Stimulated activated CD4-positive, alpha-beta T cell treated with anti-CD3 and anti-CD28 coated beads, Interleukin-1b, Interleukin-23, amount 100 ng/mL, for 1 hour (primary cell): ENCODE measurements around the gene KRT7.
A peak's percentile ranks its signal among the peaks of the same experiment; 100 is the strongest.

Experiments
- DNase-seq, 2 donors: peaks; one replicate each; pipeline ENCODE4 v3.0.0-alpha.2; 2020; ENCODE audit warnings: low read depth in 2 of 2

The KRT7 gene

DNA sequence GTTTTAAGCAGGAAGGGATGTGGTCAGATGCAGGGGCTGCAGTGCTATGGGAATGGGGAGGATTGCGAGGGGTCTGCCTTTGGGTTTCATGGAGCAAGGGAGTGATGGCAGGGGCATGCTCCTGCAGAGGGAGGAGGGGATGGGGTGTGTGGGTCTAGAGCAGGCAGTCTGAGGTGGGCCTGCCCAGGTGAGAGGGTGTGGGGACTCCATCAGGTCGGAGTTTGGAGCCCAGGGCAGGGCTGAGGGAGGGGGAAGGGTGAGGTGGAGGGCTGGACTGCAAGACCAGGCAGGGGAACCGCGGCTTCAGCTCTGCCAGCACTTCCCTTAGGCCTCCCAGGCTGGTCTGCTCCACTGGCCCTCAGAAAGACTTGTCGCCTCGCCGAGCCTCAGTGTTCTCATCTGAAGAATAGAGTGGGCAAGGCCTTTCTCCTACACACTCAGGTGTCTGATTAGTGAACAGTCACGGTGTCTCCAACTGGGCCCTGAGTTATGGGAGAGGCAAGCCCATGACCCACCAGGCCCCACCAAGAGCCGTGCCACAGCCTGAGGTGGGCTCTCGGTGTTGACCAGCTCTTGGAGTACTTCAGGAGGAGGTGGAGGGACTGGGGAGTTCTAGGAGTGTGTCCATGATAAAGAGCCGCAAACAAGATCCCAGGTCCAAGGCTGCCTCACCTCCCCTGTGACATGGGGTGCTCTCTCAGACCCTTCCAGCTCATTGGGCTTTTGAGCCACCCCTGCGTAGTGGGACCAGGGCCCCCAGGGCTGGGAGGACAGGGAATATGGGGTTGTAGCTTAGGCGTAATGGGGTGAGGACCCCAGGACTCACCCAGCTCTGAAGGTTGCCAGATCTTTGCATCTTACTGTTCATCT, 21.1 kb upstream of the KRT7 start:
- DNase-seq = no peak

DNA sequence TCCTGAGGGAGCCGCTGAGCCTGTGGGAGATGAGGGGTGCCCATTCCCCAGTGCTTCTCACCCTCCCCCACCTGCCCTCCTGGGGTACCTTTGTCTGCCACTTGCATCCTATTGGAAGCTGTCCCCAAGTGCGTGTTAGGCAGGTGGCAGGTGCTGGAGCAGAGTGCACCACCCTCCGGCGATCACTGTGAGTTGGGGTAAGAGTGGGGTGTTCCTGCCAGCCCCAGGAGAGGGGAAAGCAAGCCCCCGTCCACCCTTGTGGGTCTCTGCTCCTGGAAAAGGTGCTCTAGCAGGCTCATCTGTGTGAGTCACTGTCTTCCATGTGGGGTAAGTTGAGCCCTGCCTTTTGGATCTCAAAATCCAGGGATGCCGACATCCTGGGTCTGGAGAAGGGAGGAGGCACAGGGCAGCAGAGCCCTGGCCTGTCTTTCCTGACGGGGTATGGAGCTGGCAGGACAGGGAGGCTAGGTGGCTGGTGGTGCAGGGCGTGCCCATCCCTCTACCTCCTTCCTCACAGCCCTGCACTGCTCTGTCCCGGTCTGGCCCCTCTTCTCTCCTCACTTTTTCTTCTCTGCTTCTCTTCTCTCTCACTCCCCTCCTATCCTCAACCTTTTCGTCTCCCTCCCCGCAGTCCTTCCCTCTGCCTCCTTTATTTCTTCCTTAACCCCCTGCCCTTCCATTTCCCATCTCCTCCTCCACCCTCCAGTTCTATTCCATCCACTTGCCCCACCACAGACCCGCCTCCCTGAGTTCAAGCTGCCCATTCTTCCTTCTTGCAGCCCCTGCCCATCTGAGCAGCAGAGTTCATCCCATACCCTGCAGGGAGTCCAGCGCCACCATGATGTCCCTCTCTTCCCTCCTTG, 20.1 kb upstream of the KRT7 start:
- DNase-seq = no peak

DNA sequence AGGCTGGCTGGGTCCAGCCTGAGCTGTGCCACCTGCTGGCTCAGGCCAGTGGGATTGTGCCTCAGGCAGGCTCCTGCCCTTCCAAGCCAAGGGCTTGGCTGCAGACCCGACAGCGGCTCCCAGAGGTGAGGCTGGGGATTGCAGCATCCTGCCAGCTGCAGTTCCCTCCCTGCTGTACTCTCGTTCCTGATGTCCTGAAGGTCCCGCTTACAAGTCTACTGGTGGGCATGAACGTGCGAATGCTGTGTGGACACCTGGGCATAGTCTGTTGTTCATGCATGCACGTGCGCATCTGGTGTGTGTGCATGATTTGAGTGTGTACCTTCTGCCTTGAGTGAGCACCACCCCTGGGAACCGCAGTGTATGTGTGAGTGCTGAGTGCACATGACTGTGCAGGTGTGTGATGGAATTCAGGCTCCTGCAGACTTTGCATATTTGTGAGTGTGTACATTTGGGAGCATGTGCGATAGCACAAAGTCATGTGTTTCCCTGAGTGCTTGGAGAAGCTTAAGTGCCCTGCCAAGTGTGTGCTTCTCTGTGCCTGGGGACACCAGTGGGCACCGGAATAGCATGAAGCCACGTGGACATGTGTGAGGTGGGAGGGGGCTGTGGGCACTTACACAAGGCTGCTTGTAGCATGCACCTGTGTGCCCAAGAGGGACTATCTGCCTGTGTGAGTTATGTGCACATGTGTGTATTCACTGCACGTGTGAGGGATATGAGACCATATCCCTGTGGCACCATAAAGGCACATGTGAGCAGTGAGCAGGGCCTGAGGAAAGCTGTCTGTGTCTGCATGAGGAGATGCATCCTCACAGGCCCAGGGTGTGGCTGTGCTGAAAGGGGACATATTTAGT, 19.3 kb upstream of the KRT7 start:
- DNase-seq = peak; percentile 5 to 26

DNA sequence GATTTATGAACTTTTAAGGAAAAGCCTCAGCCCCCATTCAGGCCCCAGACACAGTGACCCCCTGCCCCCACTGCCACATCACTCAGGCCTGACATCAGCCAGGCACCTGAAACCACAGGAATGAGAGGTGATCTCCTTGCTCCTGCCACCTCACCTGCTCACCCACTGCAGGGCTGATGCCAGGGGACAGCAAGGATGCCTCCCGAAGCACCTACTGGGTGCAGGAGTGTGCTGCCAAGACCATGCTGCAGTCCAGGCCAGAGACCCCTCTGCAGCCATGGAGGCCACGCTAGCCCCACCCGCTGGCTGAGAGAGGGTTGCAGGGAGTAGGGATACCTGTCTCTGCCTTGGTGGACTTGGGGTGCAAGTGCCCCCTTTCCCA, 18.6 kb upstream of the KRT7 start:
- no peak for DNase-seq

DNA sequence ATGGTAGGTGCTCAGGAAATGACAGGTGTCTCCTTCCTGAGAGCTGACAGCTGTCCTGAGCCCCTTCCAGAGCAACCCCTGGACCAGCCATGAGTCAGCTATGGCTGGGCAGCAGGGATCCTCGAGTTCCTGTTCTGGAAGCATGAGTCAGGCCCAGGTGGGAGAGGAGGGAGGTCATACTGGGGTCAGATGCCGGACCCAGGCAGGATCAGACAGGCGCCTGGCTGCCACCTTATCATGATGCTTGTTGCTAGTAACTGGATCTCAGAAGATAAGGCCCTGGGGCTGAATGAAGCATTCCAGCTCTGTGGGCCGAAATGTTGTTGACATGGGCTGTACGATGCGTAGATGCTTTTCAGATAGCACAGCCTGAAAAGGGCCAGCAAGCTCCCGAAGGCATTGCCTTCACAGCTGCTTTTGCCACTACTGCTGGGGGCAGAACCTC, 17.4 kb upstream of the KRT7 start:
- DNase-seq = no peak

DNA sequence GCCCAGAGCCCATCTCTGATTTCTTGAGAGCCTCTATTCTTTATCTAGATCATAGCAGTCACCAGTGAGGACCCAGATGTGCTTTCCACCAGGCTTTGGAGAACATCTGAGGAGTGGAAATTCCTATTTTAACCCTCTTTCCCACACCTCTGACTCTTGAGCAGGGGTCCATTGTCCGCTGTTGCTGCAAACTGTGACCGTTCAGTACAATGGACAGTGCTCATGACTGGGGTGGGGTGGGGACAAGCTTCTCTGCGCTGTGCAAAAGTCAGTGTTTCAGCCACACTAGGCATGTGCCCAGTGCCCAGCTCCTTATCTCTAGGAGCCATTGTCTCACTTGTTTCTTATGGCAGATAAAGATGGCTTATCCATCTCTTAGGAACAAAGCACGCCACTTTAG, 16.9 kb upstream of the KRT7 start:
- no peak for DNase-seq

DNA sequence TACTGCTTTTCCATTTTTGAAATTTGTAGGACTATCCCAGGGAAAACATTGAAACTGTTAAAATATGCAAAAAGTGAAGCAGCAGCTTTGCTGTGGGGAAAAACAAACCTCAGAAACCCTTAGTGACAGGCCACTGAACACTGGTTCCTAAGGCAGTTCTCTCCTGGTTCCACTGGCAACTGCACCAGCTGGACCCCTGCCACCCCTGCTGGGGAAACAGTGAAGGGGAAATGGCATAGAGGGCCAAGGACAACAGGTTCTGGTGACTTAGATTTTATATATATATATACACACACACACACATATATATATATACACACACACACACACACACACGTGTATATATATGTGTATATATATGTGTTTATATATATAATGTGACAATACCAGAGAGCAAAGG, 16.2 kb upstream of the KRT7 start:
- DNase-seq = no peak

DNA sequence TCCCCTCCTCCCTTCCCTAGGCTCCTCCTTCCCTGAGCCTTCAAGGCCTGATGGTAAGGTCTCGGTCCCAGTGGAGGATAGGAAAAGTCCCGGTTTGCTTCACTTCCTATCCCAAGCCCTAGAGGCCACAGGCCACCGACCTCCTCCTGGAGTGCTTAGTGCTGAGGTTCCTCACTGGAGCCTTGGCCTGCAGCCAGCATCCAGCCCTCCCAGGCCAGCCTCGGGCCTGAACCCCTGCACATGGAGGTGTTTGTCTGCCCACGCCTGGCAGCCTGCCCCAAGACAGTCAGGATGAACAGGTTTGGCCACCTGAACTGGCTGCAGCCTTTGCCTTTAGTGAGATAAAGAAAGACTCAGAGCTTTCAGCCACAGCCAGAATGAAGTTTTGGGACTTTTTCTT, 15.8 kb upstream of the KRT7 start:
- DNase-seq = no peak

DNA sequence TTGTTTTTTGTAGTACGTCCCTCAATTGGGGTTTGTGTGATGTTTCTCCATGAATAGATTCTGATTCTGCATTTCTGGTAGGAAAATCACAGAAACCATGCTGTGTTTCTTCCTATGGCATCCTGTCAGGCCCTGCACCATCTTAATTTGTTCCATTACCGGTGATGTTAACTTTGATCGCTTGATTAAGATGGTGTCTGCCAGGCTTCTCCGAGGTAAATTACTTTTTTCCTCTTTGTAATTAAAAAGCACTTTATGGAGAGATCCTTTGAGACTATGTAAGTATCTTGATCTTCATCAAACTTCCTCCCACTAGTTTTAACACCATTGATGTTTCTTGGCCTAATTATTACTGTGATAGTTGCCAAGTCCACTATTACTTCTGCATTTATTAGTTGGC, 15.0 kb upstream of the KRT7 start:
- DNase-seq = no peak

DNA sequence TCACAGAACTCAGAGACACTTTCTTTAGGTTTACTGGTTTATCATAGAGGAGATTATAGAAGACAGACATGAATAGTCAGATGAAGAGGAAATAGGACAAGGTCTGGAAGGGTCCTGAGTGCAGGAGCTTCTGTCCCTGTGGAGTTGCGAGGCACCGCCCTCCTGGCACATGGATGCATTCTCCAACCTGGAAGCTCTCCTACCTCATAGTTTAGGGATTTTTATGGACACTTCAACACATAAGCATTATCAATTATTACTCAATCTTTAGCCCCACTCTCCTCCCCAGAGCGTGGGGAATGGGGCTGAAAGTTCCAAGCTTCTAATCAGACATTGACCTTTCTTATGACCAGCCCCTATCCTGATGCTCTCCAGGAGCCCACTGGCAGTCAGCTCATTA, 12.6 kb upstream of the KRT7 start:
- no peak for DNase-seq

DNA sequence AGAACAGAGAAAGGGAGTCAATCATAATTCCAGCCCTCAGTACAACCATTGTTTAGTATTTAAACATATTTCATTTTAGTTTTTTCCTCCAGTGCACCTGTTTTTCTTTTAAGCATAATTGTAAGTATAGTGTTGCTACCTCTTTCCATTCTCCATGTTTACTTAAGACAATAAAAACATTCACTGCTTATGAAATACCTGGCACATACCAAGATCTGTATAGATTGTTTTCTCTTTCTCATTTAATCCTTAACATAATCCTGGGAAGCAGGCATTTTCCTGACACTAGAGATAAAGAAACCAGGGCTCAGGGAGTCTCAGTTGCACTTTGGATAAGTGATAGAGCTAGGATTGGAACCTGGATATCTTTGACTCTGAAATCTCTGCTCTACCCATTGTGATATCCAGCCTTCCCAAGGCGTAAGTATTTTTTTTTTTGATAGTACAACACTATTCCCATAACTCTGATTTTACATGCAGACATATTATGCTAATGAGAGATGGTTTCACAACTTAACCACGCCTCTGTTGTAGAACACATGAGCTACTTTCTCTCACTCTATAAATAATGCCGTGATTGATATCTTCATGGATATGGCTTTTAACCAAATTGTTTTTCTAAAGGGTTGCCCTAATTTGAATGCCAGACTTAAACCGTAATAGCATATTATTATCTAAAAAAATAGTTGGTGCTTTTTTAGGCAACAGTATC, 11.8 kb upstream of the KRT7 start:
- DNase-seq = no peak

DNA sequence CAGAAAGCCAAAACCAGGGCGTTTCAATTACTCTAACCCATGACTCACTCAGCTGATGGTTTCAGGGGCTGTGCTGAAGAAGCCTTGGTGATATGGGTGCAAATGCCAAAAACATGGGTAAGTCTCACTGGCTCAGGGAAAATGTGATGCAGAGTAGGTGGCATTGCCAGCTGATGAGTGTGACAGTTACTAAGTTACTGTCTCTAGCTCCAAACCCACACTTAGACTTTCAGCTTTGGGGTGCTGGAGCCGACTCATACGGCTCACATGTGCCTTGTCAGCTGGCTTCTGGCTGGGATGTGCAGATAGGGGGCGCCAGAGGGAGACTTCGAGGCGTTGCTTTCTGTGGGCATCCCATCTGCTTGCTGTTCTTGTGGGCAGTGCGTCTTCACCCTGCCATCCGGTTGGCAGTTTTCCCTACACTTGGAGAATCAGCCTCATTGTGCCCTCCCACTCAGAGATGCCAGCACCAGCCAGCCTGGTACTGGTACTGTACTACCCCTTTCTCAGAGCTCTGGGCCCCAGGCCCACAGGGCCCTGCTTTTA, 11.1 kb upstream of the KRT7 start:
- peak in 1 of 2 donors; percentile 43 for DNase-seq

DNA sequence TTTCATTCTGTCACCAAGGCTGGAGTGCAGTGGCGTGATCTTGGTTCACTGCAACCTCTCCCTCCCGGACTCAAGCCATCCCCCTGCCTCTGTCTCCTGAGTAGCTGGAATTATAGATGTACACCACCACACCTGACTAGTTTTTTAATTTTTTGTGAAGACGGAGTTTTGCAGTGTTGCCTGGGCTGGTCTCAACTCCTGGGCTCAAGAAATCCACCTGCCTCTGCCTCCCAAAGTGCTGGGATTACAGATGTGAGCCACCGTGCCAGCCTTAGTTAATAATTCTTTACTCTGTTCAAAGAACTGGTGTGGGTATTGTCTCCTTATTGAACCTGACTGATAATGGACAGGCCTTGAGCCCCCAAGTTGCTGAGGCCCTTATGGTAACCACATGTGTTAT, 10.4 kb upstream of the KRT7 start:
- no peak for DNase-seq

DNA sequence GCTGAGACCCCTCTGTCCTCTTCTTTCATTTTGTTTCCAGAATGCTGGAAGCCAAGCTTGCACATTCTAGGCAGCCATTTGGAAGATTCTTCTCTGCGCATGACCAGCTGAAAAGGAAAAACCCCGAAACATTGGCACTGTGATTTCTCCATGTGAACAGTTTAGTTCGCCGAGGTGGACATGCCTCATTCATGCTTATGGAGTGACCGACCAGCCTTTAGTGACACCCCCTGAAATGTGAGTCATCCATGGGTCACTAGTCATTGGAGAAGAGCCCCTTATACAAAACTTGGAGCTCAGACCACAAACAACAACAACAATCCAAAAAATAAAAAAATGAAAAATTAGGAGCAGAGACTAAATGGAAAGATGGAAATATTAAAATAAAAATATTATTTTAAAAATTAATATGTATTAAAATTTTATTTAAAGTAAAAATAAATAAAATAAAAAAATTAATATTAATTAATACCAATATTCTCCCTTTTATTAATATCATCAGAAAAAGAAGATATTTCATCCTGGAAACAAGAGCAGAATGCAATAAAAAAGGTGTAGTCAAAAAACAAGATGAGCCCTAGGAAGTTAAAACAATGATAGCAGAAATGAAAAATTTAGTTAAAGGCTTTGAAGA, 9.5 kb upstream of the KRT7 start:
- no peak for DNase-seq

DNA sequence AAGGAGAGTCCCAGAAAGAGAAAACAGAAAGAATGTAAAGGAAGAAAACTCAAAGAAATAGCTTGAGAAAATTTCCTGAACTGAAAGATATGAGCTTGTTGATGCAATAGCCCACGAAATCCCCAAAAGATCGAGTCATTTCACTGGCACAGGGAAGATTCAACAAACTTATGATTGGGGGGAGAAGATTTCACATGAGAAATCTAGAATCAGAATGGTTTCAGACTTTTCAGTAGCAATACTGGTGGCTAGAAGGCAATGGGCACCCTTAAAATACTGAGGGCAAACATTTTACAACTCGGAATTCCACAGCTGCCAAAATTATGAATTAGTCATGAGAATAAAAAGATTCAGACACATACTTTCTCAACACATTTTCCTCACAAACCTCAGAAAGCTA, 8.9 kb upstream of the KRT7 start:
- DNase-seq = no peak

DNA sequence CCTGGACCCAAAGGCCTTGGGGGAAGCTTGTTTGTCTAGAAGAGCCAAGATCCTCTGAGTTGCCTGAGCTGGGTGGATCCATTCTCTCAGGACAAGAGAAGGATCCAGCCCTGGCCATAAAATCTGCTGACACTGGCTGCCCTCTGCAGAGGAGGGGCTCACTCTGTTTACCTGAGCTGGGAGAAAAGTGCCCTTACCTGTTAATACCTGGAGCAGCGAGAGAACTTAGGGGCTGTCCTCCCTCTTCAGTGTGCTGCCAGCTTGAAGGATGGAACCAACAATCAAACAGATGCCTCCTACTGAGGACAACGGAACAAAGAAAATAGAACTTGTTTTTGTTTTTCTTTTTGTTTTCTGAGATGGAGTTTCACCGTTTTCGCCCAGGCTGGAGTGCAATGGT, 7.3 kb upstream of the KRT7 start:
- DNase-seq = no peak

DNA sequence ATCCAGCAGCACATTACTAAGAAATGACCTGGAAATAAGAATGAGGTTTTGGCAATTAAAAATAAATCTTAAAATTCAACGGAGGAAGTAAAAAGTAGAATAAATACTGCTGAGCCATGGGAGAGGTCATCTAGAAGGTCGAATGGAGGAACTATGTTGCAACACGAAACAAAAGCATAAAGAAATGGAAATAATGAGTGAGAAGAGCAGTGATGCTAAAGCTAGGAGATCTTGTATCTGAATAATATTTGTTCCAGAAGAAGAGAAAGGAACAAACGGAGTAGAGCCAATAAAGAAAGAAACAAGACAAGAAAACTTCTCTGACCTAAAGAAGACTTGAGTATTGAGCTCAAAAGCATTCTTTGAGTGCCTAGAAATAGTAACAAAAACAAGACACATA, 6.6 kb upstream of the KRT7 start:
- DNase-seq = no peak

DNA sequence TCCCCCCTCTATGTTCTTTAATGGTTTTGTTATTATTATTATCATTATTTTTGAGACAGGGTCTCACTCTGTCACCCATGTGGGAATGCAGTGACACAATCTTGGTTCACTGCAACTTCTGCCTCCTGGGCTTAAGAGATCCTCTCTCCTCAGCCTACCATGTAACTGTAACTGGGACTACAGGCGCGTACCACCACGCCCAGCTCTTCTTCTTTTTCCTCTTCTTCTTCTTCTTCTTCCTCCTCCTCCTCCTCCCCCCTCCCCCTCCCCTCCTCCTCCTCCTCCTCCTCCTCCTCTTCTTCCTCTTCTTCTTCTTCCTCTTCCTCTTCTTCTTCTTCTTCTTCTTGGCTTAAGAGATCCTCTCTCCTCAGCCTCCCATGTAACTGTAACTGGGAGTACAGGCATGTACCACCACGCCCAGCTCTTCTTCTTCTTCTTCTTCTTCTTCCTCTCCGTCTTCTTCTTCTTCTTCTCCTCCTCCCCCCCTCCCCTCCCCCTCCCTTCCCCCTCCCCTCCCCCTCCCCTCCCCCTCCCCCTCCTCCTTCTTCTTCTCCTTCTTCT, 5.4 kb upstream of the KRT7 start:
- DNase-seq = no peak

DNA sequence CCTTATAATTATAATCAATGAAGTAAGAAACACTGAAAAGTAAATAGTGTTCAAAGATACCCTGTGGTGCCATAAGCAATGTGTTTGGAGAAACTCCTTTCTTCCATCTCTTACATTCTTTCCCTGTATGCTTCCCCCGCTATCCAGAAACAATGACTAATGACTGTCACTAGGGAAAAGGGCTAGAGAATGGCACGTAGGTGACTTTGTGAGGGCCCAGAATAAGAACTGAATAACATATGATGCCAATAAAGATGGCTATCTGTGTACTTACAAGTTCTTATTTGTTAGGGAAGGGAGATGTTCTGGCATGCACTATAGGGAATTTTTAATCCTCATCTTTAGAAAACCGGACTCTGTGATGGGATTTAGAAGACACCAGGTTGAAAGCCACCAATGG, 4.7 kb upstream of the KRT7 start:
- DNase-seq = no peak

DNA sequence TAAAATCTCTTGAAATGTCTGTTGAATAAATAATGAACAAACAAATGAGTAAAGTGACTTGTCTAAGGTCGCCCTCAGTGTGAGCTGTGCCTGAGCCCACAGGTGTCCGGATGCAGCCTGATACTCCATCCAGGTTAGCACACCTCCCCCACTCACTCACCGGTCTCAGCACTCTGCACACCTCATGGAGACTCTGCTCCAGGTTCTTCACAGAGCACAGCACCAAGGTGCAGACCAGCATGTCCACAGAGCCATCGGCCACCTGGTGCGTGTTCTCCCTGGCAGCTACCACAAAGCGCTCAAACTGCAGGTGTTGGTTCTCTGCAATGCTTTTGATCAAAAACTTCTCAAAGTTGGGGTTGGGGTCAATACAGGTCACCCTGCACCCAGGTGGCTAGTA, 4.1 kb upstream of the KRT7 start:
- DNase-seq = no peak
